GM21423 (cell line): ENCODE data around the gene PLOD3.

Experiments used
- ATAC-seq: cut with Tn5 transposase; IDR thresholded peaks from one replicate; pipeline ENCODE4 v1.9.1; 2021; ENCODE audit warnings: mild to moderate bottlenecking, moderate library complexity; ENCODE audit not compliant: unreplicated experiment

The PLOD3 gene

DNA sequence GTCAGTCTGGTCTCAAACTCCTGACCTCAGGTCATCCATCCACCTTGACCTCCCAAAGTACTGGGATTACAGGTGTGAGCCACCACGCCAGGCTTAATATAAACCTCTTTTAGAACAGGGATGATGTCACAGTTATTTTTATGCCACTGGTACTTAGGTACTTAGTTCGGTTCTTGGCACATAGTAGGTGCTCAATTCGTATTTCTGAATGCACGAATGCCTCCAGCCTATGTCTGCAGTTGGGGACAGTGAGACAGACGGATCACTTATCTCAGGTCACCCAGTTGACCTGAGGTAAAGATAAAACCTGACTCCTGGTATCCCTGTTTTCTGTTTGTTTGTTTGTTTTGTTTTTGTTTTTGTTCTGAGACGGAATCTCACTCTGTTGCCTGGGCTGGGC, 31.2 kb downstream of the PLOD3 start:
- ATAC-seq, result no peak

- ATAC-seq, result no peak
These were observed 32.0 kb downstream of the PLOD3 start for GRCh38 chr7:101185258-101185839.

DNA sequence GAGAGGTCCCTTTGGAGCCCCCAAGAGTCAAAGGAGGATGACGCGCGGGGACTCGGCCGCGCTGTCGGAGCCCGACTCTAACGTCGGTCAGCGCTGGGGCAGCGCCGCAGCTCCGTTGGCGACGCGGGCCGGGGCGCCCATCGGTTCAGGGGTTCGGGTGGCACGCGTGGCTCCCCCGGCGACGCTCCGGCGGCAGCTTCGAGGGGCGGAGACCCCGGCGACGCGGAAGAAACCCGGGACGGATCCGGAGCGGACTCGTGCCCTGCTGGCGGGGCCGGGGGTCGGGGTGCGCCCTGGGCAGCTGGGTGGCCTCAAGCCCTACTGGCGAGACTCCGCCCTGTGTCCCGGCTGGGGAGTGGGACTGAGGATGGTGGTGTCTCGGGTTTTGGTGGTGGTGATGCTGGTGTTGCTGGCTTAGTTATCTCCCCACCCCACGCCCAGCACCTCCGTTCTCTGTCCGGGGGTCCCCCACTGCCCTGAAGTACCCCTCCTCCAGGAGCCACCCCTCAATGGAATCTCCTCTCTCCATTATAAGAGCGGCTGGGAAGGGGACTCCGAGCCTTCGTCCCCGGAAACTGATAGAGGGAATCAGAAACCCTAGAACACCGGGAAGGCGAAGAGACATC, 37.1 kb downstream of the PLOD3 start, which contains the start of gene NAT16:
Gene NAT16, minus strand, starts transcription at position 164 of the 626 bp plus-strand sequence. CDS start 5,486 bp downstream, outside the sequence.
- no peak for ATAC-seq

- no peak for ATAC-seq
These were observed 37.7 kb downstream of the PLOD3 start for GRCh38 chr7:101179713-101180112.

- no peak for ATAC-seq
These were observed 38.3 kb downstream of the PLOD3 start for GRCh38 chr7:101179117-101179516.

- ATAC-seq, result no peak
These were observed 39.7 kb downstream of the PLOD3 start for GRCh38 chr7:101177644-101178043.

DNA sequence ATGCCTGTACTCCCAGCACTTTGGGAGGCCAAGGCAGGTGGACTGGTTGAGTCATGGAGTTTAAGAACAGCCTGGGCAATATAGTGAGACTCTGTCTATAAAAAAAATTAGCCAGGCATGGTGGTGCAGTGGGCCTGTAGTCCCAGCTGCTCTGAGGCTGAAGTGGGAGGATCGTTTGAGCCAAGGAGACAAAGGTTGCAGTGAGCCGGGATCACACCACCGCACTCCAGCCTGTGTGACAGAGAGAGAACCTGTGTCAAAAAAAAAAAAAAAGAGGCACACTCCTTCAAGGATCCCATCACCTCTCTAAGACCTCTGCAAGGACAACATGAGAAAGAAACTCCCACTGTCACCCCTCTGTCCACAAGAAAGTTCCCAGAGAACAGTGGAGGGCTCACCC, 41.7 kb downstream of the PLOD3 start:
- no peak for ATAC-seq

DNA sequence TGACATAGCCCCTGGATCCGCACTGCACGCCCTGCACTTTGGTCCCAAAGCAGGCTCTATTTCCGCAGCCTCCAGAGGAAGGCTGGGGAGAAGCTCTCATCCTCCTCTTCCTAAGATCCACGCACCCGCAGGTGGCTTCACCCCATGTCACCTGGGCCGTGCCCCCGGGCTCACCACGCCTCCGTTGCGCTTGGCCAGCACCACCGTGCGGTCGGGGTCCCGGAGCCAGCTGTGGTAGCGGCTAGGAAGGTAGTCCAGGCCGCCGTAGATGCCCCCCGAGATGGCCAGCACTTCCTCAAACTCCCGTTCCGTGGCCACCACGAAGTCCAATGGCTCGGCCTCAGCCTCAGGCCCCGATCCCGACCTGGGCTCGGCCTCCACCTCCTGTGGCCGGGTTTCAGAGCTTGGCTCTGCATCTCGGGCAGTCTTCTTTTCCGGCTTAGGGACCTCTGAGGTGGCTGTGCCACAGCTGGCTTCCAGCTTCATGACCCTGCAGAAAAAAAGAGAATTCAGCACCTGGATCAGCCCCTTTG, 43.0 kb downstream of the PLOD3 start:
- no peak for ATAC-seq

GRCh38 chr7:101173752-101174244, 43.6 kb downstream of the PLOD3 start:
- no peak for ATAC-seq

- ATAC-seq, result no peak
These were observed 44.3 kb downstream of the PLOD3 start for GRCh38 chr7:101172854-101173751.

DNA sequence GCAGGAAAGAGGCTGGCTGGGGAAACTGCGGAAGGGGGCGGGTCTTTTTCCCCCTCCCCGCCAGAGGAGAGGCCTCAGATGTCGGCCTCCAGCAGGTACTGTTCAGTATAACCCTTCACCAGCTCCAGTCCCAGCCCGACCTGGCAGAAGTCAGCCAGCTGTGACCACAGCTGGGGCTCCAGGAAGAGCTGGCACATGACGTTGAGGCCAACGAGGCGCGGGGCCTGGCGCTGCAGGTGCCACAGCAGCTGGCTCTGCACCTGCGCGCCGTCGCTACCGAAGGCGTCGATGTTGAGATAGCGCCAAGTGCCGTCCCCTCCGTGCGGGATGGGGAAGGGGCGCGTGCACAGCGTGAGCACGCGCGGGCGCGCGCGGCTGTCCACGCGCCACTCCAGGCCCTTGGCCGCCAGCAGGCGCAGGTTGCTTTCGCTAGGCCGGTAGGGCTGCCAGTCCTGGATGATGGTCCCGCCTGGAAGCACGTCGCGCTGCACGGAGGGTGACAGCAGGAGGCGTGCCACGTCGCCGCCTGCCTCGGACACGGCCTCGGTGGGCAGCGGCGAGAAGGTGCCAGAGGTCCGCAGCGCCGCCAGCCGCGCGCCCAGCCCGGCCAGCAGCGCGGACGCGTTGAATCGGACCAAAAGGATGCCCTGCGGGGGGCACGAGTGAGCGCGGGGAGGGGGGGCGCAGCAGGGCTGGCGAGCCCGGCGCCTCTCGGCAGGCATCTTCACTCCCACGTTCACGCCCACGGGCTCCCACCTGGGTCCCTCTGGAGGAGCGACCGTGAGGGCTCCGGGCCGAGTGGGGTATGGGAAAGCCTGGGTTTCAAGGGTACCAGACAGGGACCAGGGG, 45.2 kb downstream of the PLOD3 start:
- no peak for ATAC-seq

DNA sequence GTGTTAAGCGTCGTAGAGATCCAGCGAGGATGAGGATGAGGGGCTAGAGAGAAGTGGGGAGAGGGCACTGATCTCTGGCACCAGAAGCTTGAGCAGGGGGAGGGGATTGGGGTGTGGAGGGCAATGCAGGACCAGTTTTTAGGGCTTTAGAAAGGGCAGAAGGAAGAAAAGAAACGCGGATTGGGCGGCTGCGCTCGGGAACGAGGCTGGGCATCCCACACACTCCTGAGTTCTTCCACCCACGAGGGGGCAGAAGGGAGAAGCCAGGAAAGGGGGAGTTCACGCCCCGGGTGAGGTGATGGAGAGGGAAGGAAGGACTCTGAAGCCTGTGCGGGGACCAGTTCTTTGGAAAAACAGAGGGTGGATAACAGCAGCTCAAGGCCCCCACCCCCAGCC, 45.9 kb downstream of the PLOD3 start:
- ATAC-seq, result no peak

- no peak for ATAC-seq
These were observed 46.6 kb downstream of the PLOD3 start for GRCh38 chr7:101170617-101171441.

DNA sequence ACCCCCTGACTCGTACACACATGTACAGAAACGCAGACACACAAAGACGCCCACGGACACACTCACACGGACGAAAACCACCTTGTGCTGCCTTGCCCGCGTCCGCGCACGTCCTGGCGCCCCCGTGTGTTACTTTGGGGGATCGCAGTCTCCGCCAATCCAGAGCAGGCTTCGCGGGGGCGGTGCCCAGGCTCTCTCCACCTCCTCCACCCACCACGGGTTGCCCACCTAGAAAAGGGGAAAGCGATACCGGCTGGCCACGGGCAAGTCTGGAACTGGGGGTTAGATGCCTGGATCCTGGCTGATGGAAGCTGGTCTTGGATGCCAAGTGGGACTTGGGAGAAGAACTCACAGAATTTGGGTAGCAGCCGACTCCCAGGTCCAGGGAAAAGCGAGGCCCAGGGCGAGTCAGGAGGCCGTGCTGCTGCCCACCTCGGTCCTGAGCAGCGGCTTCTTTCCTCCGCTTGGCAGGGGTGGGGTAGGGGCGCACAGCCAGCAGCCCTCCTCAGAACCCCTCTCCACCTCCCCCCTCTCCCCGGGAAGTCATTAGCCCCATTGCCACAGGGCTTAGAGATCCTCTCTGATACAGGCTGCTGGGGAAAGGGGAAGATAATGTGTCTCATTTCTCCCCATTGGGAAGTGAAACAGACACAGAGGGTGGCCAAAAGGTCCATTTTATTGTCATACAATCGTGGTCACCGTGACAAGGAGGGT, 47.4 kb downstream of the PLOD3 start:
- ATAC-seq, result no peak

DNA sequence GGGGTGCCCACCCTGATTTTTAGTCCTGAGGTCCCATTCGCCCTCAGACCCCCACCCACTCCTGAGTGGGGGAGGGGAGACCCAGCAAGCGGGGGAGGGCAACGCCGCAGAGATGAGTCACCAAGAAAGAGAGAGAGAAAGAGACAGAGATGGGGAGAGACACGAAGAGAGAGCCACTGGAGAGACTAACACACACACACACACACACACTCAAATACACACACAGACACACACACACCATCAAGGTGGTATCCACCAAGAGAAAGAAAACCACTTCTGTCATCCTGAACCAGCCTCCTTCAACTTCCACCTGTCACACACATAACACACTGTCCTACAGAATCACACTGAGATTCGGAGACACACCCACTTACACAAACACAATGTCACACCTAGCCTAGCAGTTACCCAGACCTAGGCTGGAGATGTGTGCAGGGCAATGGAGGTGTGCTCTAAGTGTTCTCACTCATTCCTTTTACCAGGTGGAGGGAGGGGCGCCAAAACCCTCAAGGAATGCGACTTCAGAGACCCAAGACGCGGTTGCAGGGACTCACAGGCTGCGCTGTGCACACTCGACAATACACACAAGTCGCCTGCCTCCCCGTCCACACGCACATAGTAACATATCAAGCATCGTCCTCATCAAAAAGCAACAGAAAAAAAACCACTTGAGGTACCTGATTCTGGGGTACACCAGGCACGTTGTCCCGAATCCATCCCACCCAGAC, 48.1 kb downstream of the PLOD3 start:
- ATAC-seq, result no peak

GRCh38 chr7:101168412-101169049, 48.9 kb downstream of the PLOD3 start:
- ATAC-seq, result no peak

GRCh38 chr7:101167645-101168411, 49.6 kb downstream of the PLOD3 start:
- ATAC-seq, result no peak
